ENCODE measurements around the gene NMT1. TPM values are rescaled to one million over a fixed set of nuclear protein-coding genes. Genes with fewer than 3 reads are reported as not detected.

Gene NMT1
- total and polyA plus RNA-seq, 2 of the 13 experiments (the other 11 are each of a cell fraction or from before 2014, with no cell fraction given), result 75.7 to 142 TPM

GRCh38 chr17:45148183-45149036 lies 87.3 kb downstream of the NMT1 start, which contains the start of gene HEXIM1 (continued):
- TF ChIP-seq ZNF646 (CRISPR knock-in tag; IDR thresholded peaks at IDR 0.05) (no peak), ZNF776 (CRISPR knock-in tag; IDR thresholded peaks at IDR 0.05) (peak; percentile 88; the same call in 1 of the 2 replicates), POLR2G (IDR thresholded peaks at IDR 0.05; ENCODE audit: low read depth, low read length) (peak; percentile 100), PLSCR1 (CRISPR knock-in tag; IDR thresholded peaks at IDR 0.05; ENCODE audit: borderline replicate concordance) (no peak; the same call in 1 of the 2 replicates), TAF15 (IDR thresholded peaks at IDR 0.05; ENCODE audit: low read depth, low read length, poor library complexity, severe bottlenecking) (peak; percentile 96), ZHX2 (IDR thresholded peaks at IDR 0.05; ENCODE audit: low read depth) (peak; percentile 60; the same call in 1 of the 2 replicates), ZHX2 (CRISPR knock-in tag; IDR thresholded peaks at IDR 0.05; ENCODE audit: borderline replicate concordance) (no peak), NFYC (CRISPR knock-in tag; IDR thresholded peaks at IDR 0.05) (peak; percentile 91), HNRNPL (IDR thresholded peaks at IDR 0.05; ENCODE audit: low read depth, low read length) (0 out of 2 replicates have a peak, but pooled peaks have one; percentile 69), THRA (CRISPR knock-in tag; IDR thresholded peaks at IDR 0.05; ENCODE audit: borderline replicate concordance) (peak; percentile 83), ZSCAN20 (CRISPR knock-in tag; IDR thresholded peaks at IDR 0.05; ENCODE audit: borderline replicate concordance) (no peak), EEA1 (CRISPR knock-in tag; IDR thresholded peaks at IDR 0.05; ENCODE audit: borderline replicate concordance) (peak; percentile 96; the same call in 1 of the 2 replicates)

Data from HepG2 (cell line).